Gastroesophageal sphincter (tissue), 3 donors: ENCODE results near the gene FBXO28.

Experiments
- CTCF ChIP-seq, 4 experiments: fragments of 200-600 bp in 2 of 4; fragments of 450-650 bp in 2 of 4; sonication (generic) in 1 of 4; IDR thresholded peaks; one replicate each; pipeline ENCODE4 v1.5.1; 2017 to 2019; ENCODE audit warnings: antibody characterized with exemption in 4 of 4, mild to moderate bottlenecking in 2 of 4, moderate library complexity in 2 of 4
- EP300 ChIP-seq: sonication (generic); formaldehyde crosslinking; IDR thresholded peaks from one replicate; pipeline ENCODE4 v1.6.1; 2017; ENCODE audit warnings: antibody characterized with exemption, mild to moderate bottlenecking
- POLR2A ChIP-seq, 2 donors: fragments of 450-650 bp; IDR thresholded peaks; one replicate each; pipeline ENCODE4 v1.6.1; 2017; ENCODE audit warnings: antibody characterized with exemption in 2 of 2, mild to moderate bottlenecking in 2 of 2, moderate library complexity in 1 of 2
- POLR2AphosphoS5 ChIP-seq: sonication (generic); formaldehyde crosslinking; IDR thresholded peaks from one replicate; pipeline ENCODE4 v1.6.1; 2017; ENCODE audit warnings: antibody characterized with exemption

- TF ChIP-seq CTCF (IDR thresholded peaks at IDR 0.05), result no peak
- TF ChIP-seq POLR2AphosphoS5, result no peak
- TF ChIP-seq POLR2A (IDR thresholded peaks at IDR 0.05), result no peak
- TF ChIP-seq EP300, result no peak
Measured at GRCh38 chr1:224098007-224098406, 15.9 kb upstream of the FBXO28 start.
